Panc1 (cell line): ENCODE results near the gene TYRO3. TPM values are rescaled to one million over a fixed set of nuclear protein-coding genes. Genes with fewer than 3 reads are reported as not detected.

Experiments
- ATAC-seq: fragments of 200-7000 bp; cut with Tn5 transposase; 2 replicates; pipeline ENCODE4 v1.9.1; 2020; ENCODE audit warnings: mild to moderate bottlenecking, moderate library complexity
- BruUV-seq: library from RNA; stranded (reverse); fragments of 400-500 nt; replicated peaks from 2 replicates; lab custom pipeline; 2021; lab: Mats Ljungman, UMichigan
- CTCF ChIA-PET: fragments of 300-600 bp; sonication (Branson Sonifier 250); formaldehyde crosslinking; loops from one replicate; lab custom pipeline; 2022; ENCODE audit warnings: antibody characterized with exemption; lab: Charles Lee
- POLR2A ChIA-PET: fragments of 300-600 bp; sonication (Branson Sonifier 250); formaldehyde crosslinking; loops from one replicate; lab custom pipeline; 2022; ENCODE audit warnings: antibody characterized with exemption; lab: Charles Lee
- DNase-seq: peaks from one replicate; pipeline ENCODE4 v3.0.0-alpha.2; 2010; ENCODE audit warnings: low read depth, low spot score
- H3K27ac ChIP-seq: 2 replicates; pipeline ENCODE4 v1.5.1; 2011; ENCODE audit warnings: mild to moderate bottlenecking, low read length, inconsistent platforms
- H3K27me3 ChIP-seq: fragments of 200-500 bp; sonication (Bioruptor generic); 2 replicates; pipeline ENCODE4 v1.6.0; 2014; ENCODE audit warnings: low read length, inconsistent platforms; ENCODE audit not compliant: control insufficient read depth, insufficient read depth
- H3K36me3 ChIP-seq: fragments of 200-500 bp; sonication (Bioruptor generic); 2 replicates; pipeline ENCODE4 v1.5.1; 2014; ENCODE audit warnings: inconsistent platforms, mild to moderate bottlenecking, low read length, moderate library complexity; ENCODE audit not compliant: control insufficient read depth, insufficient read depth
- H3K4me1 ChIP-seq: 2 replicates; pipeline ENCODE4 v1.5.1; 2011; ENCODE audit warnings: inconsistent platforms, mild to moderate bottlenecking, low read length, moderate library complexity; ENCODE audit not compliant: control insufficient read depth, insufficient read depth
- H3K4me3 ChIP-seq, 2 experiments: 2 replicates each; pipeline ENCODE4 v1.5.1; 2011 to 2012; ENCODE audit warnings: low read depth in 2 of 2, low read length in 2 of 2, mild to moderate bottlenecking in 2 of 2, inconsistent platforms in 1 of 2, moderate library complexity in 1 of 2
- H3K9me3 ChIP-seq: fragments of 200-500 bp; sonication (Bioruptor generic); 2 replicates; pipeline ENCODE4 v1.5.1; 2014; ENCODE audit warnings: low read depth, mild to moderate bottlenecking, inconsistent platforms, low read length, moderate library complexity; ENCODE audit not compliant: control insufficient read depth, insufficient read depth
- POLR2AphosphoS5 ChIP-seq: IDR thresholded peaks from 2 replicates; pipeline ENCODE4 v1.6.1; 2012; ENCODE audit warnings: mild to moderate bottlenecking, low read depth, low read length, moderate library complexity
- REST ChIP-seq, 2 experiments: IDR thresholded peaks; 2 replicates each; pipeline ENCODE4 v1.6.1; 2011 to 2012; ENCODE audit warnings: low read depth in 2 of 2, control low read depth in 1 of 2, low read length in 1 of 2, mild to moderate bottlenecking in 1 of 2, moderate library complexity in 1 of 2; ENCODE audit not compliant: insufficient read depth in 1 of 2
- SIN3A ChIP-seq: IDR thresholded peaks from 2 replicates; pipeline ENCODE4 v1.6.1; 2012; ENCODE audit warnings: low read depth, mild to moderate bottlenecking, low read length, moderate library complexity, borderline replicate concordance; ENCODE audit not compliant: insufficient read depth
- TCF7L2 ChIP-seq: IDR thresholded peaks from 2 replicates; pipeline ENCODE4 v1.6.1; 2011; ENCODE audit warnings: mild to moderate bottlenecking, low read depth, low read length, inconsistent platforms
- in situ Hi-C: cut with HindIII; loops from 2 replicates; pipeline ENCODE4 v1.10.0; 2016; ENCODE audit warnings: low sequenced_read_pairs, low pct_unique_long_range_greater_than_20kb
- intact Hi-C: fragments of 100-400 bp; cut with micrococcal nuclease; formaldehyde crosslinking; loops from one replicate; pipeline ENCODE4 v1.10.0; 2022; ENCODE audit not compliant: unreplicated experiment
- total RNA-seq: library from RNA; stranded (reverse); gene quantifications from one replicate; pipeline ENCODE4 v1.2.1, GENCODE V29; 2021; ENCODE audit not compliant: unreplicated experiment
- TF ChIP-seq, protein P1 (sequence below): fragments of 450-650 bp; IDR thresholded peaks from 2 replicates; pipeline ENCODE4 v1.5.1; 2017; ENCODE audit warnings: mild to moderate bottlenecking

Gene TYRO3
- total RNA-seq, 1 experiment from 2014 or later = 41.7 TPM

GRCh38 chr15:41597787-41598186, 38.8 kb downstream of the TYRO3 start:
- in situ Hi-C loops (no loop called here), intact Hi-C loops (no loop called here)
- DNase-seq (no peak), ATAC-seq (no peak)
- ChIA-PET POLR2A (no interaction called here), CTCF (no interaction called here)
- BruUV-seq = no TSS peak
- TF ChIP-seq TCF7L2 = no peak
- no peak for TF ChIP-seq SIN3A
- no peak for TF ChIP-seq REST (IDR thresholded peaks at IDR 0.05; ENCODE audit: insufficient read depth in 1 of 2, low read depth in 2 of 2, low read length in 1 of 2)
- Histone ChIP-seq H3K9me3 (no peaks in the 10 kb centered on the region), H3K36me3 (no peaks in the 10 kb centered on the region), H3K27ac (no peak overlapping the region), H3K4me3 (no peak overlapping the region), H3K4me1 (no peaks in the 10 kb centered on the region), H3K27me3 (no peaks in the 10 kb centered on the region)

DNA sequence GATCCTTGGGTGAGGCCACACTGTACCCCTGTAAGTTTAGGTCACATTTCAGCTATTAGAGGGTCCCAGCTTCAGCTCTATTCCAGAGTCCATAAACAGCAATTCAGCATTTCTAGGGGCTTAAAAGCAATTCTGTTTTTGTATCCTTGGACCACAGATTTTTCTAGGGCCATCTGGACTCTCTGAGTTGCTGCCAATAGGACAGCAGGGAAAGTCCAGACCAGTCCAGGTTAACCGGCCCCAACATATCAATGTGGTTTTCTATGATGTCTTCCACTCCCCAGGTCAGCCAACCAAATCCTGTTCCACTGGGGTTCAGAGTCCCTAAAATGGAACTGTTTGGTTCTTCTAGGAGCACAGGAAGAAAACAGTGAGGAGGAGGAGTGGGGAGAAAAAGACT, 40.0 kb downstream of the TYRO3 start:
- no peaks in the 10 kb centered on the region for H3K27me3 ChIP-seq

More for the DNA sequence above, 40.0 kb downstream of the TYRO3 start:
- TF ChIP-seq REST (IDR thresholded peaks at IDR 0.05; ENCODE audit: insufficient read depth in 1 of 2, low read depth in 2 of 2, low read length in 1 of 2) (no peak), SIN3A (no peak), TCF7L2 (no peak), POLR2AphosphoS5 (no peak)
- TF ChIP-seq, protein P1, sequence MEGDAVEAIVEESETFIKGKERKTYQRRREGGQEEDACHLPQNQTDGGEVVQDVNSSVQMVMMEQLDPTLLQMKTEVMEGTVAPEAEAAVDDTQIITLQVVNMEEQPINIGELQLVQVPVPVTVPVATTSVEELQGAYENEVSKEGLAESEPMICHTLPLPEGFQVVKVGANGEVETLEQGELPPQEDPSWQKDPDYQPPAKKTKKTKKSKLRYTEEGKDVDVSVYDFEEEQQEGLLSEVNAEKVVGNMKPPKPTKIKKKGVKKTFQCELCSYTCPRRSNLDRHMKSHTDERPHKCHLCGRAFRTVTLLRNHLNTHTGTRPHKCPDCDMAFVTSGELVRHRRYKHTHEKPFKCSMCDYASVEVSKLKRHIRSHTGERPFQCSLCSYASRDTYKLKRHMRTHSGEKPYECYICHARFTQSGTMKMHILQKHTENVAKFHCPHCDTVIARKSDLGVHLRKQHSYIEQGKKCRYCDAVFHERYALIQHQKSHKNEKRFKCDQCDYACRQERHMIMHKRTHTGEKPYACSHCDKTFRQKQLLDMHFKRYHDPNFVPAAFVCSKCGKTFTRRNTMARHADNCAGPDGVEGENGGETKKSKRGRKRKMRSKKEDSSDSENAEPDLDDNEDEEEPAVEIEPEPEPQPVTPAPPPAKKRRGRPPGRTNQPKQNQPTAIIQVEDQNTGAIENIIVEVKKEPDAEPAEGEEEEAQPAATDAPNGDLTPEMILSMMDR = no peak
- BruUV-seq = no TSS peak
- CTCF ChIA-PET = no interaction called here
- intact Hi-C loops = no loop called here
- POLR2A ChIA-PET = interaction anchor here (0.5 kb wide), 1 partner anchor 40 kb away, joined by 10 read pairs; no protein-coding TSS in a partner anchor
- no peak for ATAC-seq
- H3K36me3 ChIP-seq = no peaks in the 10 kb centered on the region
- no peak overlapping the region for H3K4me3 ChIP-seq
- DNase-seq = no peak
- in situ Hi-C loops = no loop called here
- no peak overlapping the region for H3K27ac ChIP-seq
- H3K4me1 ChIP-seq = peaks cover 8% of the 10 kb centered on the region; the same call in 1 of the 2 replicates
- no peaks in the 10 kb centered on the region for H3K9me3 ChIP-seq
